ENCODE measurements around the gene PCAT6.
A peak's percentile ranks its signal among the peaks of the same experiment; 100 is the strongest.
"Not testable (repeated sequence)": the region's sequence is repeated elsewhere in the genome, so short reads cannot be mapped to it uniquely, and the experiment has no call there.

Gene PCAT6

GRCh38 chr1:202810615-202811295 lies at the start of gene PCAT6:
Gene PCAT6, plus strand, starts transcription at chr1:202810954.
- peak; percentile 67 to 82 (median 74) for DNase-seq (ENCODE audit: low read depth in 4 of 4, low spot score in 1 of 4)

GRCh38 chr1:202762019-202762418 lies 48.7 kb upstream of the PCAT6 start:
- DNase-seq (ENCODE audit: low read depth in 4 of 4, low spot score in 1 of 4), result no peak

GRCh38 chr1:202765721-202766120 lies 45.0 kb upstream of the PCAT6 start:
- no peak for DNase-seq (ENCODE audit: low read depth in 4 of 4, low spot score in 1 of 4)

- no peak for DNase-seq (ENCODE audit: low read depth in 4 of 4, low spot score in 1 of 4)
Measured at GRCh38 chr1:202770135-202770534, 40.6 kb upstream of the PCAT6 start.

- DNase-seq (ENCODE audit: low read depth in 4 of 4, low spot score in 1 of 4), result no peak
Measured at GRCh38 chr1:202781180-202781579, 29.6 kb upstream of the PCAT6 start.

GRCh38 chr1:202786804-202787203 lies 23.9 kb upstream of the PCAT6 start:
- no peak for DNase-seq (ENCODE audit: low read depth in 4 of 4, low spot score in 1 of 4)

- no peak for DNase-seq (ENCODE audit: low read depth in 4 of 4, low spot score in 1 of 4)
Measured at GRCh38 chr1:202788800-202789199, 22.0 kb upstream of the PCAT6 start.

GRCh38 chr1:202791077-202791747 lies 19.5 kb upstream of the PCAT6 start:
- DNase-seq (ENCODE audit: low read depth in 4 of 4, low spot score in 1 of 4), result no peak

GRCh38 chr1:202794051-202794740 lies 16.6 kb upstream of the PCAT6 start:
- DNase-seq (ENCODE audit: low read depth in 4 of 4, low spot score in 1 of 4), result no peak

- not testable (repeated sequence) for DNase-seq (ENCODE audit: low read depth in 4 of 4, low spot score in 1 of 4)
Measured at GRCh38 chr1:202794931-202795330, 15.8 kb upstream of the PCAT6 start.

GRCh38 chr1:202796670-202797069 lies 14.1 kb upstream of the PCAT6 start:
- no peak for DNase-seq (ENCODE audit: low read depth in 4 of 4, low spot score in 1 of 4)

- no peak for DNase-seq (ENCODE audit: low read depth in 4 of 4, low spot score in 1 of 4)
Measured at GRCh38 chr1:202798260-202798659, 12.5 kb upstream of the PCAT6 start.

- DNase-seq (ENCODE audit: low read depth in 4 of 4, low spot score in 1 of 4), result no peak
Measured at GRCh38 chr1:202798792-202799331, 11.9 kb upstream of the PCAT6 start.

GRCh38 chr1:202800742-202801141 lies 10.0 kb upstream of the PCAT6 start:
- no peak for DNase-seq (ENCODE audit: low read depth in 4 of 4, low spot score in 1 of 4)

- no peak for DNase-seq (ENCODE audit: low read depth in 4 of 4, low spot score in 1 of 4)
Measured at GRCh38 chr1:202801175-202801574, 9.6 kb upstream of the PCAT6 start.

GRCh38 chr1:202802034-202802433 lies 8.7 kb upstream of the PCAT6 start:
- DNase-seq (ENCODE audit: low read depth in 4 of 4, low spot score in 1 of 4), result no peak

GRCh38 chr1:202802998-202803932 lies 7.5 kb upstream of the PCAT6 start:
- no peak for DNase-seq (ENCODE audit: low read depth in 4 of 4, low spot score in 1 of 4)

GRCh38 chr1:202804126-202804525 lies 6.6 kb upstream of the PCAT6 start:
- DNase-seq (ENCODE audit: low read depth in 4 of 4, low spot score in 1 of 4), result no peak

GRCh38 chr1:202805886-202806844 lies 4.6 kb upstream of the PCAT6 start:
- peak in 1 of 4 experiments; percentile 16 for DNase-seq (ENCODE audit: low read depth in 4 of 4, low spot score in 1 of 4)
